ENCODE results near the gene HIGD1A.

GRCh38 chr3:42736531-42736930, 67.8 kb downstream of the HIGD1A start:
- TF ChIP-seq POLR2A (IDR thresholded peaks at IDR 0.05) = no peak
- TF ChIP-seq, protein P1, sequence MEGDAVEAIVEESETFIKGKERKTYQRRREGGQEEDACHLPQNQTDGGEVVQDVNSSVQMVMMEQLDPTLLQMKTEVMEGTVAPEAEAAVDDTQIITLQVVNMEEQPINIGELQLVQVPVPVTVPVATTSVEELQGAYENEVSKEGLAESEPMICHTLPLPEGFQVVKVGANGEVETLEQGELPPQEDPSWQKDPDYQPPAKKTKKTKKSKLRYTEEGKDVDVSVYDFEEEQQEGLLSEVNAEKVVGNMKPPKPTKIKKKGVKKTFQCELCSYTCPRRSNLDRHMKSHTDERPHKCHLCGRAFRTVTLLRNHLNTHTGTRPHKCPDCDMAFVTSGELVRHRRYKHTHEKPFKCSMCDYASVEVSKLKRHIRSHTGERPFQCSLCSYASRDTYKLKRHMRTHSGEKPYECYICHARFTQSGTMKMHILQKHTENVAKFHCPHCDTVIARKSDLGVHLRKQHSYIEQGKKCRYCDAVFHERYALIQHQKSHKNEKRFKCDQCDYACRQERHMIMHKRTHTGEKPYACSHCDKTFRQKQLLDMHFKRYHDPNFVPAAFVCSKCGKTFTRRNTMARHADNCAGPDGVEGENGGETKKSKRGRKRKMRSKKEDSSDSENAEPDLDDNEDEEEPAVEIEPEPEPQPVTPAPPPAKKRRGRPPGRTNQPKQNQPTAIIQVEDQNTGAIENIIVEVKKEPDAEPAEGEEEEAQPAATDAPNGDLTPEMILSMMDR (IDR thresholded peaks at IDR 0.05) = no peak
